DMS 273 (cell line): ENCODE measurements around the gene GPR137.

Experiments used
- DNase-seq: peaks from one replicate; lab custom pipeline; 2025; ENCODE audit not compliant: unreplicated experiment; lab: John Stamatoyannopoulos, UW

The GPR137 gene

GRCh38 chr11:64263021-64263946 lies 22.4 kb upstream of the GPR137 start:
- DNase-seq, result no peak

- no peak for DNase-seq
Observed at GRCh38 chr11:64263947-64264317, 21.7 kb upstream of the GPR137 start.

GRCh38 chr11:64264371-64264852 lies 21.2 kb upstream of the GPR137 start:
- no peak for DNase-seq

- DNase-seq, result no peak
Observed at GRCh38 chr11:64265176-64266160, 20.2 kb upstream of the GPR137 start.

- no peak for DNase-seq
Observed at GRCh38 chr11:64266339-64266738, 19.3 kb upstream of the GPR137 start.

- DNase-seq, result peak; percentile 67
Observed at GRCh38 chr11:64267207-64267945, 18.3 kb upstream of the GPR137 start.

GRCh38 chr11:64268025-64268892 lies 17.4 kb upstream of the GPR137 start:
- DNase-seq, result peak; percentile 87

- peak; percentile 49 for DNase-seq
Observed at GRCh38 chr11:64268893-64269539, 16.6 kb upstream of the GPR137 start.

- DNase-seq, result peak; percentile 99
Observed at GRCh38 chr11:64269540-64270220, 16.0 kb upstream of the GPR137 start.

GRCh38 chr11:64275031-64275800 lies 10.4 kb upstream of the GPR137 start:
- no peak for DNase-seq

GRCh38 chr11:64275841-64276240 lies 9.8 kb upstream of the GPR137 start:
- DNase-seq, result no peak

GRCh38 chr11:64276653-64277431 lies 8.8 kb upstream of the GPR137 start:
- no peak for DNase-seq

GRCh38 chr11:64278576-64279190 lies 7.0 kb upstream of the GPR137 start:
- no peak for DNase-seq

- DNase-seq, result no peak
Observed at GRCh38 chr11:64281957-64282770, 3.5 kb upstream of the GPR137 start.

- no peak for DNase-seq
Observed at GRCh38 chr11:64283092-64283491, 2.6 kb upstream of the GPR137 start.
